GM12878 (cell line): ENCODE measurements around the gene C10orf105. TPM values are rescaled to one million over a fixed set of nuclear protein-coding genes. Genes with fewer than 3 reads are reported as not detected.

Experiments used
- ATAC-seq: fragments of 200-7000 bp; cut with Tn5 transposase; 3 replicates; pipeline ENCODE4 v1.9.1; 2020; ENCODE audit warnings: mild to moderate bottlenecking, moderate library complexity
- BruUV-seq: library from RNA; stranded (reverse); fragments of 400-500 nt; replicated peaks from 2 replicates; lab custom pipeline; 2021; lab: Mats Ljungman, UMichigan
- CTCF ChIA-PET: fragments of 300-600 bp; sonication (Branson Sonifier 250); formaldehyde crosslinking; extraction: SDS; loops from one replicate; lab custom pipeline; 2021; ENCODE audit warnings: inconsistent platforms; lab: Yijun Ruan, JAX
- POLR2A ChIA-PET: fragments of 350-600 bp; formaldehyde crosslinking; extraction: SDS; loops from one replicate; lab custom pipeline; 2021; ENCODE audit warnings: inconsistent platforms; lab: Charles Lee
- RAD21 ChIA-PET: fragments of 300-600 bp; sonication (Branson Sonifier 250); formaldehyde crosslinking; loops from one replicate; lab custom pipeline; 2023; ENCODE audit warnings: antibody characterized with exemption; ENCODE audit not compliant: unreplicated experiment; lab: Charles Lee
- SMC1A ChIA-PET: fragments of 300-600 bp; sonication (Branson Sonifier 250); formaldehyde crosslinking; loops from one replicate; lab custom pipeline; 2023; ENCODE audit not compliant: unreplicated experiment, uncharacterized antibody; lab: Charles Lee
- DNase-seq: peaks from one replicate; pipeline ENCODE4 v3.0.0-alpha.2; 2011; ENCODE audit warnings: low read depth, low spot score
- FAIRE-seq: peaks from 3 replicates; lab custom pipeline; 2011; peaks lifted over from hg19 to GRCh38; lab: Jason Lieb, UNC
- H2AFZ ChIP-seq: 2 replicates; pipeline ENCODE4 v1.6.0; 2011; ENCODE audit warnings: low read depth, low read length, control low read depth; ENCODE audit not compliant: control insufficient read depth
- H3K27ac ChIP-seq: 2 replicates; pipeline ENCODE4 v1.5.1; 2011; ENCODE audit warnings: control low read depth; ENCODE audit not compliant: control insufficient read depth, insufficient read depth
- H3K27me3 ChIP-seq, 2 experiments: replicated peaks in 1 of 2; 2 replicates each; pipeline versions ENCODE4 v1.6.0 to v1.6.1; 2011; ENCODE audit warnings: low read length in 1 of 2; ENCODE audit not compliant: control insufficient read depth in 2 of 2, insufficient read depth in 2 of 2
- H3K36me3 ChIP-seq, 2 experiments: 2 replicates each; pipeline ENCODE4 v1.5.1; 2011; ENCODE audit warnings: low read length in 1 of 2; ENCODE audit not compliant: control insufficient read depth in 2 of 2, insufficient read depth in 2 of 2
- H3K4me1 ChIP-seq: 2 replicates; pipeline ENCODE4 v1.6.1; 2011; ENCODE audit warnings: mild to moderate bottlenecking, low read length, moderate library complexity, mixed read lengths; ENCODE audit not compliant: control insufficient read depth, insufficient read depth
- H3K4me2 ChIP-seq: 2 replicates; pipeline ENCODE4 v1.6.0; 2011; ENCODE audit warnings: control low read depth; ENCODE audit not compliant: control insufficient read depth, insufficient read depth
- H3K4me3 ChIP-seq: fragments of 200-600 bp; sonication (generic); 2 replicates; pipeline ENCODE4 v1.5.1; 2016
- H3K79me2 ChIP-seq: 2 replicates; pipeline ENCODE4 v1.6.0; 2011; ENCODE audit warnings: low read length; ENCODE audit not compliant: control insufficient read depth, insufficient read depth
- H3K9ac ChIP-seq: 2 replicates; pipeline ENCODE4 v1.8.0; 2011; ENCODE audit warnings: low read length, control low read depth, mixed read lengths; ENCODE audit not compliant: control insufficient read depth, insufficient read depth
- H3K9me3 ChIP-seq: replicated peaks from 3 replicates; pipeline ENCODE4 v1.5.1; 2011; ENCODE audit warnings: mild to moderate bottlenecking, low read length; ENCODE audit not compliant: control insufficient read depth, insufficient read depth
- H4K20me1 ChIP-seq: 2 replicates; pipeline ENCODE4 v1.6.0; 2011; ENCODE audit not compliant: control insufficient read depth, insufficient read depth
- BHLHE40 ChIP-seq, 2 experiments: fragments of 450-650 bp in 1 of 2; IDR thresholded peaks; 2 replicates each; pipeline ENCODE4 v1.6.1; 2011 to 2017; ENCODE audit warnings: low read depth in 2 of 2, borderline replicate concordance in 1 of 2, improper control_type of control experiment in 1 of 2, low read length in 1 of 2, mild to moderate bottlenecking in 1 of 2
- CREB1 ChIP-seq: IDR thresholded peaks from 2 replicates; pipeline ENCODE4 v1.6.1; 2012; ENCODE audit warnings: low read depth, mild to moderate bottlenecking, inconsistent platforms
- EED ChIP-seq: sonication (generic); IDR thresholded peaks from 2 replicates; pipeline ENCODE4 v1.6.1; 2016; ENCODE audit warnings: antibody characterized with exemption, low read depth
- EP300 ChIP-seq, 2 experiments: fragments of 150-350 bp in 1 of 2; IDR thresholded peaks; 2 replicates each; pipeline ENCODE4 v1.6.1; 2011 to 2012; ENCODE audit warnings: low read depth in 2 of 2, low read length in 2 of 2, borderline replicate concordance in 1 of 2, improper control_type of control experiment in 1 of 2, inconsistent platforms in 1 of 2; ENCODE audit not compliant: control insufficient read depth in 1 of 2
- FOXM1 ChIP-seq: IDR thresholded peaks from 2 replicates; pipeline ENCODE4 v1.6.1; 2012; ENCODE audit warnings: low read depth, mild to moderate bottlenecking, inconsistent platforms, low read length, moderate library complexity
- HDGF ChIP-seq: fragments of 450-650 bp; IDR thresholded peaks from 2 replicates; pipeline ENCODE4 v1.6.1; 2016; ENCODE audit warnings: antibody characterized with exemption
- MLLT1 ChIP-seq: fragments of 450-650 bp; IDR thresholded peaks from 2 replicates; pipeline ENCODE4 v1.6.1; 2016; ENCODE audit warnings: mild to moderate bottlenecking
- NFYB ChIP-seq: IDR thresholded peaks from 2 replicates; pipeline ENCODE4 v1.6.1; 2011; ENCODE audit warnings: low read depth, mild to moderate bottlenecking, low read length, improper control_type of control experiment, moderate library complexity; ENCODE audit not compliant: insufficient read depth
- NR2C2 ChIP-seq: IDR thresholded peaks from 2 replicates; pipeline ENCODE4 v1.6.1; 2011; ENCODE audit warnings: borderline replicate concordance, low read depth; ENCODE audit not compliant: control insufficient read depth, insufficient read length
- POU2F2 ChIP-seq: IDR thresholded peaks from 3 replicates; pipeline ENCODE4 v1.6.1; 2011; ENCODE audit warnings: low read depth, mild to moderate bottlenecking, low read length, borderline replicate concordance
- RB1 ChIP-seq: fragments of 450-650 bp; formaldehyde crosslinking; IDR thresholded peaks from 2 replicates; pipeline ENCODE4 v1.6.1; 2017; ENCODE audit warnings: mild to moderate bottlenecking, borderline replicate concordance
- RELB ChIP-seq: fragments of 450-650 bp; IDR thresholded peaks from 2 replicates; pipeline ENCODE4 v1.6.1; 2017; ENCODE audit warnings: low read depth, mild to moderate bottlenecking, moderate library complexity
- SIN3A ChIP-seq: IDR thresholded peaks from 2 replicates; pipeline ENCODE4 v1.6.1; 2012; ENCODE audit warnings: low read depth, low read length, improper control_type of control experiment
- SMAD5 ChIP-seq: IDR thresholded peaks from 2 replicates; pipeline ENCODE4 v1.6.1; 2016; ENCODE audit warnings: antibody characterized with exemption, low read depth
- SRF ChIP-seq, 2 experiments: IDR thresholded peaks; 2 replicates each; pipeline ENCODE4 v1.6.1; 2011; ENCODE audit warnings: low read depth in 2 of 2, low read length in 2 of 2, mild to moderate bottlenecking in 1 of 2, moderate library complexity in 1 of 2
- SUPT20H ChIP-seq: IDR thresholded peaks from 2 replicates; pipeline ENCODE4 v1.6.1; 2011; ENCODE audit warnings: low read depth, mild to moderate bottlenecking, low read length, moderate library complexity, borderline replicate concordance; ENCODE audit not compliant: control insufficient read depth
- TCF12 ChIP-seq: IDR thresholded peaks from 2 replicates; pipeline ENCODE4 v1.6.1; 2011; ENCODE audit warnings: low read depth, mild to moderate bottlenecking, low read length
- ZNF622 ChIP-seq: fragments of 450-650 bp; IDR thresholded peaks from 2 replicates; pipeline ENCODE4 v1.6.1; 2017; ENCODE audit warnings: mild to moderate bottlenecking, inconsistent platforms
- WGBS: methylation state at CpG from one replicate; pipeline ENCODE4 v1.1.6; 2016; ENCODE audit warnings: low lambda C conversion rate; ENCODE audit not compliant: insufficient replicate concordance, insufficient coverage; ENCODE audit errors: missing lambda C conversion rate; 5-methylcytosine and 5-hydroxymethylcytosine counted together
- in situ Hi-C: fragments of 300-500 bp; cut with MboI; formaldehyde crosslinking; loops from 9 replicates; pipeline ENCODE4 v1.14.3; 2018; ENCODE audit warnings: mixed read lengths
- intact Hi-C: fragments of 100-400 bp; cut with micrococcal nuclease; formaldehyde crosslinking; loops from one replicate; pipeline ENCODE4 v1.14.2; 2022; ENCODE audit not compliant: unreplicated experiment
- polyA plus RNA-seq, 11 experiments: library from polyadenylated mRNA; depleted of rRNA in 4 of 11; unstranded in 6 of 11; stranded (reverse) in 5 of 11; fragments of >200 nt; fragmentation: Nextera tagmentation in 4 of 11; fragmentation: Illumina TruSeq in 1 of 11; extraction: Ambion mirVana in 4 of 11; extraction: Trizol in 1 of 11; gene quantifications; 1 replicate in 1 of 11; 2 replicates in 10 of 11; pipeline versions ENCODE4 v1.2.1 to v1.2.3, GENCODE V29; 2011 to 2016; ENCODE audit warnings: inconsistent platforms in 2 of 11, missing spikeins in 2 of 11, low read depth in 1 of 11
- total RNA-seq, 4 experiments: library from RNA; depleted of rRNA in 3 of 4; stranded (reverse); fragments of >200 nt in 3 of 4; fragmentation: Illumina TruSeq in 1 of 4; extraction: Trizol in 1 of 4; gene quantifications; 2 replicates each; pipeline versions ENCODE4 v1.2.1 to v1.2.3, GENCODE V29; 2013 to 2021

The C10orf105 gene
- total and polyA plus RNA-seq, 10 of the 15 experiments (the other 5 are each of a cell fraction or from before 2014, with no cell fraction given): 0.04 to 0.06 (median 0.05) TPM; not detected in 7

GRCh38 chr10:71708301-71708703 lies 11.3 kb downstream of the C10orf105 start (continued):
- TF ChIP-seq RELB: no peak

- CTCF ChIA-PET: interaction anchor here (0.9 to 6.3 kb wide), 31 partner anchors 9 to 392 kb away, joined by 3 to 116 read pairs (median 6); partner anchors contain the start of genes SLC29A3 and VSIR
- Histone ChIP-seq H3K4me2 (no peak overlapping the region), H2AFZ (no peak overlapping the region), H3K79me2 (no peaks in the 10 kb centered on the region), H3K27ac (no peak overlapping the region), H3K27me3 (no peaks in the 10 kb centered on the region; a peak in 1 of 4 replicates)
- intact Hi-C loops: loop anchor here (5.0 kb wide), 2 partner anchors 105 to 220 kb away; no protein-coding TSS in a partner anchor
- TF ChIP-seq BHLHE40 (IDR thresholded peaks at IDR 0.05; ENCODE audit: borderline replicate concordance in 1 of 2, low read depth in 2 of 2, low read length in 1 of 2): no peak
- TF ChIP-seq CREB1: no peak
- no peak for TF ChIP-seq NFYB
- no peak for TF ChIP-seq POU2F2
- no peak for TF ChIP-seq ZNF622
- no peak for TF ChIP-seq FOXM1
- TF ChIP-seq RB1: no peak
- no peak for TF ChIP-seq TCF12
- TF ChIP-seq NR2C2: peak; percentile 53
- no peak for TF ChIP-seq EP300 (IDR thresholded peaks at IDR 0.05; ENCODE audit: borderline replicate concordance in 1 of 2, control insufficient read depth in 1 of 2, low read depth in 2 of 2, low read length in 2 of 2)
- TF ChIP-seq MLLT1: peak; percentile 91
- no peak for TF ChIP-seq HDGF
- TF ChIP-seq SUPT20H: no peak
- no peak for TF ChIP-seq SIN3A
- TF ChIP-seq SMAD5: no peak
- no peak for TF ChIP-seq EED
- TF ChIP-seq SRF (IDR thresholded peaks at IDR 0.05; ENCODE audit: low read depth in 2 of 2, low read length in 2 of 2): peak in 1 of 2 experiments; percentile 58; a peak in 1 of 4 replicates
- TF ChIP-seq, all 136 proteins: peak for 3
- POLR2A ChIA-PET: interaction anchor here (1.2 kb wide), 1 partner anchor 42 kb away, joined by 4 read pairs; no protein-coding TSS in a partner anchor
- 31% methylated on average over 5 of the region's 5 CpGs for WGBS
- H3K36me3 ChIP-seq: no peaks in the 10 kb centered on the region
- no peak overlapping the region for H3K4me3 ChIP-seq
- H4K20me1 ChIP-seq: no peaks in the 10 kb centered on the region
- no peaks in the 10 kb centered on the region for H3K4me1 ChIP-seq
- no peak for DNase-seq
- H3K9ac ChIP-seq: no peak overlapping the region
- SMC1A ChIA-PET: interaction anchor here (0.8 to 4.3 kb wide), 15 partner anchors 9 to 388 kb away, joined by 3 to 51 read pairs (median 5); partner anchors contain the start of genes SLC29A3 and VSIR
- BruUV-seq: no TSS peak
- RAD21 ChIA-PET: interaction anchor here (0.9 to 3.1 kb wide), 10 partner anchors 9 to 395 kb away, joined by 3 to 32 read pairs (median 4); no protein-coding TSS in a partner anchor
- in situ Hi-C loops: loop anchor here (10.0 kb wide), 1 partner anchor 323 kb away; no protein-coding TSS in a partner anchor
- no peak; the same call in 2 of the 3 replicates for ATAC-seq
- no peaks in the 10 kb centered on the region for H3K9me3 ChIP-seq
- FAIRE-seq: no peak
Observed at GRCh38 chr10:71707240-71707789, 12.3 kb downstream of the C10orf105 start.
